Activated T-helper 1 cell treated with anti-CD3 and anti-CD28 coated beads, Interleukin-2, amount 50 U/mL, for 16 hours (primary cell): ENCODE data around the gene FRMPD1.
A peak's percentile ranks its signal among the peaks of the same experiment; 100 is the strongest.
"Not testable (repeated sequence)": the region's sequence is repeated elsewhere in the genome, so short reads cannot be mapped to it uniquely, and the experiment has no call there.

Experiments used
- DNase-seq, 2 donors: peaks; one replicate each; pipeline ENCODE4 v3.0.0-alpha.2; 2020; ENCODE audit warnings: low read depth in 1 of 2, low spot score in 1 of 2

Gene FRMPD1

GRCh38 chr9:37650873-37651768 is at the start of gene FRMPD1:
Gene FRMPD1, plus strand, starts transcription at chr9:37650954. Its CDS starts 41,688 bp downstream, at chr9:37692642.
- peak; percentile 12 to 22 for DNase-seq

- DNase-seq = not testable (repeated sequence)
Measured at GRCh38 chr9:37602061-37602460, 48.7 kb upstream of the FRMPD1 start.

- DNase-seq = no peak
Measured at GRCh38 chr9:37602817-37603216, 47.9 kb upstream of the FRMPD1 start.

GRCh38 chr9:37604296-37604695 is 46.5 kb upstream of the FRMPD1 start:
- DNase-seq = no peak

- no peak for DNase-seq
Measured at GRCh38 chr9:37608250-37608649, 42.5 kb upstream of the FRMPD1 start.

- no peak for DNase-seq
Measured at GRCh38 chr9:37609735-37610397, 40.9 kb upstream of the FRMPD1 start.

- no peak for DNase-seq
Measured at GRCh38 chr9:37611014-37611413, 39.7 kb upstream of the FRMPD1 start.

GRCh38 chr9:37611961-37612360 is 38.8 kb upstream of the FRMPD1 start:
- DNase-seq = no peak

- no peak for DNase-seq
Measured at GRCh38 chr9:37617161-37617560, 33.6 kb upstream of the FRMPD1 start.

- no peak for DNase-seq
Measured at GRCh38 chr9:37617832-37618231, 32.9 kb upstream of the FRMPD1 start.

- DNase-seq = no peak
Measured at GRCh38 chr9:37618817-37619216, 31.9 kb upstream of the FRMPD1 start.

GRCh38 chr9:37619806-37620205 is 30.9 kb upstream of the FRMPD1 start:
- no peak for DNase-seq

- no peak for DNase-seq
Measured at GRCh38 chr9:37620396-37620795, 30.4 kb upstream of the FRMPD1 start.

GRCh38 chr9:37621273-37622121 is 29.3 kb upstream of the FRMPD1 start:
- no peak for DNase-seq

- no peak for DNase-seq
Measured at GRCh38 chr9:37622462-37622861, 28.3 kb upstream of the FRMPD1 start.

- DNase-seq = no peak
Measured at GRCh38 chr9:37623267-37623666, 27.5 kb upstream of the FRMPD1 start.

- no peak for DNase-seq
Measured at GRCh38 chr9:37624073-37624472, 26.7 kb upstream of the FRMPD1 start.

GRCh38 chr9:37625036-37625757 is 25.6 kb upstream of the FRMPD1 start:
- no peak for DNase-seq

GRCh38 chr9:37625758-37626147 is 25.0 kb upstream of the FRMPD1 start:
- no peak for DNase-seq

GRCh38 chr9:37626708-37627292 is 24.0 kb upstream of the FRMPD1 start:
- DNase-seq = no peak
